ENCODE measurements around the gene COCH. TPM values are rescaled to one million over a fixed set of nuclear protein-coding genes. Genes with fewer than 3 reads are reported as not detected.

Gene COCH
- total RNA-seq, 1 donor from 2014 or later: 10.4 TPM

DNA sequence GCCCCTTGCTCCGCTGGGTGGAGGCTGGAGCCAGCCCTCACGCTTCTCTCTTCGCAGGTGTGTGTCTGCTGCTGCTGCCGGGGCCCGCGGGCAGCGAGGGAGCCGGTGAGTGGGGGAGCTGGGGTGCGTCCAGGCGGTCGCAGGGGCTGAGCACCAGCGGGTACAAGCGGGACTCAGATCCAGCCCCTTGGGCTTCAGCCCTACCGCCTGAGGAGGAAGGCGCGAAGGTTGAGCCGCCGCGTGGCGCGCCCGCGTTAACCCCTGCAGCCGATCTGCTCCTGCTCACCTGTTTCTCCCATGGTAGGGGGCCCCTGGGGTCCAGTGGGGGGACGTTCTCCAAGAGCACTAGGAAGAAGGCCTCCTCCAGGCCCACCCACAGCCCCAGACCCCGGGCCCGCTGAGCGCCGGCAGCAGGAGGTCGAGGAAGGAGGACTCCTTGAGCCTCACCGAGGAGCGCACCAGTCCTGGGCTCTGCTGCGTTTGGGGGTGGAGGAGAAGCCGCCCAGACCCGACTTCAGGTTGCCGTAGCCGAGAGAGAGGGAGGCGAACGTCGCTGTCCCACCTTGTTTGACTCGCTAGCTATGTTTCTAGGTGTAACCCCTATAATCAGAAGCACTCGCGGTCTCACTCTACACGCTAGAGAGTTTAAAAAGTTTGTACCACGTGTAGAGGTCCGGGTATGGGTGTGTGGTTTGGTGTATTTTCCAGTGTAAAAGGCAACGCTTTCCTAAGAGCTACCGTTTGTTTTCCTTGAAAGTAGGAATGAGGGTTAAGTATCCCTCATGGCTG is 834 bp downstream of the COCH start:
- peak overlapping the region; percentile 88 for H3K4me3 Mint-ChIP-seq
- H3K9me3 Mint-ChIP-seq: no peaks in the 10 kb centered on the region
- ATAC-seq (ENCODE audit: low read depth) (peak; percentile 29), DNase-seq (peak; percentile 32)
- CTCF ChIA-PET: no interaction called here
- intact Hi-C loops (cut with micrococcal nuclease): loop anchor here (1.0 to 10.0 kb wide), 4 partner anchors 20 to 1330 kb away; partner anchors contain the start of genes AP4S1, RNU6-7, RNU6-8 and STRN3
- peaks cover 11% of the 10 kb centered on the region for H3K27me3 Mint-ChIP-seq
- POLR2A ChIA-PET: interaction anchor here (0.6 kb wide), 1 partner anchor 17 kb away, joined by 3 read pairs; no protein-coding TSS in a partner anchor
- TF ChIP-seq, protein P1, sequence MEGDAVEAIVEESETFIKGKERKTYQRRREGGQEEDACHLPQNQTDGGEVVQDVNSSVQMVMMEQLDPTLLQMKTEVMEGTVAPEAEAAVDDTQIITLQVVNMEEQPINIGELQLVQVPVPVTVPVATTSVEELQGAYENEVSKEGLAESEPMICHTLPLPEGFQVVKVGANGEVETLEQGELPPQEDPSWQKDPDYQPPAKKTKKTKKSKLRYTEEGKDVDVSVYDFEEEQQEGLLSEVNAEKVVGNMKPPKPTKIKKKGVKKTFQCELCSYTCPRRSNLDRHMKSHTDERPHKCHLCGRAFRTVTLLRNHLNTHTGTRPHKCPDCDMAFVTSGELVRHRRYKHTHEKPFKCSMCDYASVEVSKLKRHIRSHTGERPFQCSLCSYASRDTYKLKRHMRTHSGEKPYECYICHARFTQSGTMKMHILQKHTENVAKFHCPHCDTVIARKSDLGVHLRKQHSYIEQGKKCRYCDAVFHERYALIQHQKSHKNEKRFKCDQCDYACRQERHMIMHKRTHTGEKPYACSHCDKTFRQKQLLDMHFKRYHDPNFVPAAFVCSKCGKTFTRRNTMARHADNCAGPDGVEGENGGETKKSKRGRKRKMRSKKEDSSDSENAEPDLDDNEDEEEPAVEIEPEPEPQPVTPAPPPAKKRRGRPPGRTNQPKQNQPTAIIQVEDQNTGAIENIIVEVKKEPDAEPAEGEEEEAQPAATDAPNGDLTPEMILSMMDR (IDR thresholded peaks at IDR 0.05): no peak
- H3K4me1 Mint-ChIP-seq: peaks cover 24% of the 10 kb centered on the region
- no peaks in the 10 kb centered on the region for H3K36me3 Mint-ChIP-seq (ENCODE audit: low read depth)
- peak overlapping the region; percentile 62 for H3K27ac Mint-ChIP-seq

DNA sequence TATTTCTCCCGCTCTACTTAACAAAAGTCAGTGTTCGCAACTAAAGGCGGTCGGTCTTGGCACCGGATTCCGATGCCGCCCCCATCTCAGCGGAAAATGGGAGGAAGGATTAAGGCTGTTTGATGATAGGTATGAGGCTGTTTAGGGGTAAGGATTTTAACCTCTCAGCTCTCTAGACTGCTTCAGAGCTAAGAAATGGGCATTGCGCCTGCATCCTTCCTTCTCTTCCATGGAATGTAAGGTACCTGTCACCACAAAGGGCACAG is 1.4 kb downstream of the COCH start:
- peak overlapping the region; percentile 88 for H3K4me3 Mint-ChIP-seq
- ATAC-seq (ENCODE audit: low read depth): no peak
- peaks cover 24% of the 10 kb centered on the region for H3K4me1 Mint-ChIP-seq
- ChIA-PET POLR2A (interaction anchor here (0.6 kb wide), 1 partner anchor 16 kb away, joined by 3 read pairs; no protein-coding TSS in a partner anchor), CTCF (no interaction called here)
- TF ChIP-seq, protein P1 (IDR thresholded peaks at IDR 0.05): no peak
- H3K9me3 Mint-ChIP-seq: no peaks in the 10 kb centered on the region
- peak overlapping the region; percentile 62 for H3K27ac Mint-ChIP-seq
- peaks cover 11% of the 10 kb centered on the region for H3K27me3 Mint-ChIP-seq
- no peak for DNase-seq
- intact Hi-C loops (cut with micrococcal nuclease): loop anchor here (2.0 to 10.0 kb wide), 2 partner anchors 21 to 1329 kb away; partner anchors contain the start of genes RNU6-7 and RNU6-8
- H3K36me3 Mint-ChIP-seq (ENCODE audit: low read depth): no peaks in the 10 kb centered on the region

DNA sequence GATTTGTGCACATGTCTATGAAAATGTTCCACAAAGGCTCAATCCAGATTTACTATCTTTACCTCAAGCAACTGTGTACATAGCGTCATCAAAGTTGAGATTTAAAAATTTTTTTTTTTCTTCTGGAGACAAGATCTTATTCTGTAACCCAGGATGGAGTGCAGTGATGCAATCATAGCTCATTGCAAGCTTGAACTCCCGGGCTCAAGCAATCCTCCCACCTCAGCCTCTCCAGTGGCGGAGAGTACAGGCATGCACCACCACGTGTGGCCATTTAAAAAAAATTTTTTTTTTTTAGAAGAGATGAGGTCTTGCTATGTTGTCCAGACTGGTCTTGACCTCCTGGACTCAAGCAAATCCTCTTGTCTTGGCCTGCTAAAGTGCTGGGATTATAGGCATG is 2.3 kb downstream of the COCH start:
- no peak overlapping the region for H3K4me3 Mint-ChIP-seq
- POLR2A ChIA-PET: no interaction called here

DNA sequence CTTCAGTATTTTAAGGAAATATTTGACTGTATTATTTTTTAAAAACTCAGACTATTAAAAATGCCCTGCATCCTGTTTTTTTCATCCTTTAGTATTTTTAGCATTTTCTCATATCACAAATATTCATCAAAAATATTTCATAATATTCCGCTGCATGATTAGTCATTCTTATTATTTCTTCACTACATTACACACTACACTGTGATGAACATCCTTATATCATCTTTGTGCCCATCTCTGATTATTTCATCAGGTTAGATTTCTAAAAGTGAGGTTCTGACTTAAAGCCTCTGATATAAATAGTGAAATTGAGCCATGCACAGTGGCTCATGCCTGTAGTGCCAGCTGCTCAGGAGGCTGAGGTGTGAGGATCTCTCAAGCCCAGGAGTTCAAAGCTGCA is 8.1 kb downstream of the COCH start:
- H3K4me1 Mint-ChIP-seq: peaks cover under 1% of the 10 kb centered on the region
- no peak for DNase-seq
- no peak overlapping the region for H3K27ac Mint-ChIP-seq
- POLR2A ChIA-PET: no interaction called here
- TF ChIP-seq, protein P1 (IDR thresholded peaks at IDR 0.05): no peak
- no peak overlapping the region for H3K4me3 Mint-ChIP-seq
- no peaks in the 10 kb centered on the region for H3K9me3 Mint-ChIP-seq
- H3K27me3 Mint-ChIP-seq: no peaks in the 10 kb centered on the region
- H3K36me3 Mint-ChIP-seq (ENCODE audit: low read depth): peaks cover 6% of the 10 kb centered on the region
- no peak for ATAC-seq (ENCODE audit: low read depth)
- CTCF ChIA-PET: no interaction called here
- intact Hi-C loops (cut with micrococcal nuclease): no loop called here

More for the DNA sequence above, 2.3 kb downstream of the COCH start:
- H3K27me3 Mint-ChIP-seq: peaks cover 11% of the 10 kb centered on the region
- DNase-seq (no peak), ATAC-seq (ENCODE audit: low read depth) (no peak)
- peaks cover 24% of the 10 kb centered on the region for H3K4me1 Mint-ChIP-seq
- H3K27ac Mint-ChIP-seq: no peak overlapping the region
- CTCF ChIA-PET: no interaction called here
- TF ChIP-seq, protein P1 (IDR thresholded peaks at IDR 0.05): no peak
- H3K36me3 Mint-ChIP-seq (ENCODE audit: low read depth): no peaks in the 10 kb centered on the region
- H3K9me3 Mint-ChIP-seq: no peaks in the 10 kb centered on the region
- intact Hi-C loops (cut with micrococcal nuclease): loop anchor here (10.0 kb wide), 1 partner anchor 1328 kb away; the partner anchor contains the start of genes RNU6-7 and RNU6-8

DNA sequence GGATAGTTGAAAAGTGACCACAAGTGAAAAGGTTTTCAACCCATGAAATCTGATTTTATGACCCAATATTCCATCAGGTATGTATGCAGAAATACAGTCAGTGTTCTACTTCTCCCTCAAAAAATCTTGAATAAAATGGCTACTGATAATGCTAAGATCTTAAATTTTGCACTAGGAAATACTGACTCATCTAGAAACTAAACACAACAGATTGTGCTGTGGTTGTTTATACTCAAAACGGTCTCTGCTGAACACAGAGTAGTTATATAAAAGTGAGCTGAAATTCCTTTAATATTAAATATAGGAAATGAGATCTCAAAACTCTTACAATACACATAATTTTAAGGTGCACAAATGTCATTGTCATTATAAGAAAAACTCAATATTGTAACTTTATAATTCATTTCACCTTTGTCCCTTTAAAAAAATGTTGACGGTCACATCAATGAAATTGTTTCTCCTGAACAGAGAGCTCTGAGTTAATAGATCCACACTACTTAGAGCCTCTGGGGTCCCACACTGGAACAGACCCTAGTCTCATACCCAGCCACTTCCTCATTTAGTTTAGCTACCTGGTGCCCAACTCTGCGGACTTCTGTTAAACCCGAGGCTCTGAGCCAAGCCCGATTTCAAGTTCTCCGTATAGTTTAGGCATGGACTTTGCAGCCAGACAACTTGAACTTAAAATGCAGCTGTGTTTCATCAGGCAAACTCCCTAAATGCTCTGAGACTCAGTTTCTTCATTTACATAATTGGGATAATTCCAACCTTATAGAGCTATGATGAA is 9.3 kb downstream of the COCH start:
- no peak overlapping the region for H3K4me3 Mint-ChIP-seq
- CTCF ChIA-PET: no interaction called here
- no peaks in the 10 kb centered on the region for H3K4me1 Mint-ChIP-seq
- TF ChIP-seq, protein P1 (IDR thresholded peaks at IDR 0.05): no peak
- H3K9me3 Mint-ChIP-seq: no peaks in the 10 kb centered on the region
- intact Hi-C loops (cut with micrococcal nuclease): no loop called here
- H3K36me3 Mint-ChIP-seq (ENCODE audit: low read depth): peaks cover 6% of the 10 kb centered on the region
- POLR2A ChIA-PET: no interaction called here
- H3K27ac Mint-ChIP-seq: no peak overlapping the region
- H3K27me3 Mint-ChIP-seq: no peaks in the 10 kb centered on the region
- ATAC-seq (ENCODE audit: low read depth): no peak
- DNase-seq: no peak

Measured in activated B cell treated with CpG ODN at 0.5 μM for 24 hours (primary cell).